NCI-H510A (cell line): Measurements from ENCODE around the gene LMTK2.
"Not testable (repeated sequence)": the region's sequence is repeated elsewhere in the genome, so short reads cannot be mapped to it uniquely, and the experiment has no call there.

Experiments
- DNase-seq: peaks from one replicate; lab custom pipeline; 2025; lab: John Stamatoyannopoulos, UW

The LMTK2 gene

DNA sequence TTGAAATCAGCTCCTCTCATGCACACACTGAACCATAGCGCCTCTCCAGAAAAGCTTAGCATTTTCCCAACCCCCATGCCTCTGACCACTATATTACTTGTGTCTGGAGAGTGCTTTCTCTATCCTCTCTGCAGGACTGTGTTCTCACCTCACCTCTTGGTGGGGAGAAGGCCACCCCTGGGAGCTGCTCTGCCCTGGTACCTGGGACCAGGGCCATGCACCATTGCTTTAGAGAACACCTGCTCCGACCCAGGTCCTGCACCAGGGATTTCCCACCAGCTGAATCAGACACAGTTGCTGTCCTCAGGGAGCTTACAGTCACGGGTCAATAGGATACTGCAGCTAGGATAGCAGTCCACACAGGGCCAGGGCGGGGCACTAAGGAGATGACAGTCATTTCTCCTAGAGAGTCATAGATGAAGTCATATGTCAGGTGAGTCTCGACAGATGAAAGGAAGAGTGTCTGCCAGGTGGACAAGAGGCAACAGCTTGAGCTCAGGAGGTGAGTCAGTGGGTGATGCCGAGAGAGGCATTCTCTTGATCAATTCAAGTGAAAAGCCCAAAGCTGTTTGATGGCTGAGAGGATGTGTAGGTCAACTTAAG is 619 bp upstream of the LMTK2 start:
- no peak for DNase-seq

DNA sequence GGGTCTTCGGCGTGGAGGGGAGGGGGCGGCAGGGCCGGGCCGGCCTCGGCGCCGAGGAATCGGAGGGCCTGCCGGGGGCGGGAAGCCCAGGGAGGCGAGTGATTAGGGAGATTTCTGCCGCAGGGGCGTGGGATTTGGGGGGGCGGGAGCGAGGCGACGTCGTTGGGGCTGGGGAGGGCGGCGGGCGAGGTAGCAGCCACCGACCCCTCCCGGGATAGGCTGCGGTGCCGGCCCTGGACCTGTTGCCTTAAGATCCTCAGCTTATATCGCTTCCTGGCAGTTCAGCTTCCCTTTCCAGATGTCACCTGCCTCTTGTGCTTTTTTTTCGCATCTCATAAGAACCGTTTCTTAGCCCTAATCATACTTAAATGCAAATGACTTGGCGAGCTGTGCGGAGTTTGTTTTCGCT is 655 bp downstream of the LMTK2 start:
- no peak for DNase-seq

DNA sequence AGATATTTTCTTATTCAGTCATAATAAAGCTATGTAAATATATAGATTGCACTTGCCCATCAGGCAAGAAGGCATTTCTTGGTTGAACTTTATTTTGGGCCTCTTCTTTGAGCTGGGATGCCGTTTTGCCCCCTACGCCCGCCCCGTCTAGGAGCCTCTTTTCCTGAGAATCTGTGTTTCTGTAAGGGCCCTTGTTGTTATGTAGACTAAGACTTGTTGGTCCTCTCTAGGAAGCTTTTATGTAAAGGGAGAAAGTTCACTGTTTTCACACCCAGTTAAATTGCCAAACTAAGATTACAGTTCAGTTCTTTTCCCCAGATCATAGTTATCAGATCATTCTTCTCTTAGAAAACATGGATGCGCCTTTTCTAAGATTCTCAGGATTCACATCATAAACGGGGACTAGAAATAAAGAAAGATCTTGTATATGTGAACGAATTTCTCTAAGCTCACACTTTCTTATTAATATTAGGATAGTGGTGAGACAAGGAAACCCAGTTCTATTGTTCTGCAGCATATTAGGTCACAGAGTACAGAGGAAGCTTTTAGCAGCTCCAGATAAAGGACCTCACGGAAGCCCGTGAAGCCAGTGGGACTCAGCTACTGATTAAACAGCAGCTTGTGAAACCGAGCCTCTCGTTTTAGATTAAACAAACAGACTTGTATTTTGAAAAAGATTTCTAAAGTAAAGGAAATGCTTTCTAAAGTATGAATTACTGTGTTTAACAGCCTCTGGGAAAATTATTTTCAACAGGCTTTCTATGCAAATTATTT is 3.8 kb downstream of the LMTK2 start:
- DNase-seq, result no peak

DNA sequence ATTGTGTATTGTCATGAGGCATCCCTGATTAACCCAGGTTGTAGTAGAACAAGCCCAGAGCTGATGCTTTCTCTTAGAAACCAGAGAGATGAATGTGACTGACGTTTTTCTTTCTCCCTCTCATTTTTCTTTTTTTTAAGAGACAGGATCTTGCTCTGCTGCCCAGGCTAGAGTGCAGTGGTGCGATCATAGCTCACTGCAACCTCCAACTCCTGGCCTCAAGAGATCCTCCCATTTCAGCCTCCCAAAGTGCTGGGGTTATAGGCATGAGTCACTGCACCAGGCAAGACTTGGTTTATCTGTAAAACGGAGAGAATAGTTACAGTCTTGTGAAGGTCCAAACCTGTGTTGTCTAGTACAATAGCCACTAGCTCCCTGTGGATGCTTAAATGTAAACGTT is 5.4 kb downstream of the LMTK2 start:
- no peak for DNase-seq

DNA sequence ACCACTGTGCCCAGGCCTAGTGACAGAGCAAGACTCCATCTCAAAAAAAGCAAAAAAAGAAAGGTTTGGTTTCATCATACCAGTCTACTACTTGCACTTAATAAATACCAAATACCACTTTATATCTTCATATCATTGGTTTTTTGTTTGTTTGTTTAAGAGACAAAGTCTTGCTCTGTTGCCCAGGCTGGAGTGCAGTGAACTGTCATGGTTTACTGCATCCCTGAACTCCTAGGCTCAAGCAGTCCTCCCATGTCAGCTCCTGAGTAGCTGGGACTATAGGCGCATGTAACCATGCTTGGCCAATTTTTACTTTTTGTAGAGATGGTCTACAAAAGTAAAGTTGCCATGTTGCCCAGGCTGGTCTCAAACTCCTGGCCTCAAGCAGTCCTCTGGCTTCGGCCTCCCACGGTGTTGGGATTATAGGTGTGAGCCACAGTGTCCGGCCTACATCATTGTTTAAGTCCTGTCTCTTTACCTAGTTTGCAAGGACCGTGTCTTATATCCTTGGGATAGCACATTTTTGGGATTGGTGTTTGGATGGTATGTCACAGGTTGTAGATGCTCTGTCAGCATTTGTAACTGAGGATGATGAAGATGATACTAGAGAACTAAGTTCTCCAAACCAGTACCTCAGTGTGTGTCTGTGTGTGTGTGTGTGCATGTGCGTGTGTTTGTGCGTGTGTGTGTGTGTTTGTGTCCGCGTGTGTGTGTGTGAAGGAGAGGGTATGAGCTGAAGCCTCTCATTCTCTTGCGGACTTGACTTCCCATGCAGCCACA is 9.3 kb downstream of the LMTK2 start:
- no peak for DNase-seq

DNA sequence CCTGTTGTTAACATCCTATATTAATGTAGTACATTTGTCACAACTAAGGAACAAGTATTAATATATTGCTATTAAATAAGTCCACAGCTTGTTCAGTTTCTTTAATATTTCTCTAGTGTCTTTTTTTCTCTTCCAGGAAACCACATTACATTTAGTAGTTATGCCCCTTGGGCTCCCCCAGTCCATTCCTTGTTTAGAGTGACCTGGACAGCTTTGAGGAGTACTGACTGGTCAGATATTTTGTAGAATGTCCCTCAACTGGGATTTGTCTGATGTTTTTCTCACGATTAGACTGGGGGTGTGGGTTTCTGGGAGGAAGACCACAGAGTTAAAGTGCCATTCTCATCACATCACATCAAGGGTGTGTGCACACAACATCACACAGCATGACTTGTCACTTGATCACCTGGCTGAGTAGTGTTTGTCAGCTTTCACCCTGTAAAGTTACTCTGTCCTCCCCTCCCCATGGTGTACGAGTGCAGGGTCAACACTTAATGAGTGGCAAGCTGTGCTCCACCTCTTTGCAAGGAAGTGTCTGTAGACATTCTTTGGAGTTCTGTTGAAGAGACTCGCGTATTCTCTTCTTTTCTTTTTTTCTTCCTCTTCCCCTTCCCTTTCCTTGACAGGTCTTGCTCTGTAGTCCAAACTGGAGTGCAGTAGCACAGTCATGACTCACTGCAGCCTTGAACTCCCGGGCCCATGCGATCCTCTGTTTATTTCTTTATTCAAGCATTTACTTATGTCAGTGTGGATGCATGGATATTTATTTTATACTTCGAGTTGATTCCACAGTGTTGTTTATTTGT is 10.2 kb downstream of the LMTK2 start:
- no peak for DNase-seq

DNA sequence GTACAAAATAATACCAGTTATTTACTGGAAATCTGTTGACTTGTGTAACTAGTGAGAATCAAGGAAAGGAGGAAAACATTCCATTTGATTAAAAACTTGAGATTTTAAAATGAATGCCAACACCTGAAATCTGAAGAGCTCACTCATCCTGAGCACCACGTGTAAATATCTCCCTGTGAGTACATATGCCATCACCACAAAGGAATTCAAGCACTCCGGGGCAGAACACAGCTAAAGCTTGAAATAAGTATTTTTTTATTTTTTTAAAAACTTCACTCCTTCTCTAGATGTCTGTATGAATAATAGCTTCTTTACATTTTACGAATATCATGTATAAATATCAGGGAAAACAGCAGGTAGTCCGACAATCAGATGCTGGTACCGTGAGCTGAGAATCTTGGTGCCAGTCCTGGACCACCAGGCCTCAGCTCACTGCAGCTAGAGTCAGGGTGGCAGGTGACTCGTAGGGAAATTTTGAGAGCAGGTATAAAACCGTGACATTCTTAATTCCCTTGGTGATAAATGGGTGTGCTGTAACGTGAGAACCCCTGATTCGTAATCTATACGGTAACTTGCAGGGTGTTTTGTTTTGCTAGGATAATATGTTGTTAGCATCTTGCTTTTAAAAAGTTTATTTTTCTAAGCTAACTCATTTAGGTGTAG is 12.7 kb downstream of the LMTK2 start:
- DNase-seq, result no peak

DNA sequence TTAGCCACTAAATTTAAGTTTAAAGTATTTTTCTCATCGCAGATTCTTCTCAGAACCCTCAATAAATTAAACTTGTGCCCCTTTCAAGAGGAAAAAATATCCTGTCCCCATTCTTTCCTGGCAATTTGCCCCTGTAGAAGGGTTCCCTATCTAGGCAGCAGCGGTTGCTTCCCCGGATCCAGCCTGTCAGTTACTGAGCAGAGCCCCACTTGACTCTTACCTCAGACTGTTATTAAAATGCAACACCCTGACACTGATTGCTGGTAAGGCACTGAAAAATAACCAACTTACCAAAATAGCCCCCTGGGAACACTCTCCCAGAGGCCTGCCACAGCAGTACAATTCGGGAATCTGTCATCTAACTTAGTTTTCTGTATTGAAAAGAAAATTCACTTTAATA is 13.9 kb downstream of the LMTK2 start:
- DNase-seq, result no peak

DNA sequence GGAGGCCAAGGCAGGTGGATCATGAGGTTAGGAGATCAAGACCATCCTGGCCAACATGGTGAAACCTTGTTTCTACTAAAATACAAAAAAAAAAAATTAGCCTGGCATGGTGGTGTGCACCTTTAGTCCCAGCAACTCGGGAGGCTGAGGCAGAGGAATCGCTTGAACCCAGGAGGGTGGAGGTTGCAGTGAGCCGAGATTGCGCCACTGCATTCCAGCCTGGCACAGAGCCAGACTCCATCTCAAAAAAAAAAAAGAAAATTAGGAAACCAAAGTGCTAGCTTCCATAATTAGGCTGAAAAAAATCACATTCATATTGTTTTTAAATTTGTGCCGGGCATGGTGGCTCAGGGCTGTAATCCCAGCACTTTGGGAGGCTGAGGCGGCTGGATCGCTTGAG is 14.7 kb downstream of the LMTK2 start:
- not testable (repeated sequence) for DNase-seq

DNA sequence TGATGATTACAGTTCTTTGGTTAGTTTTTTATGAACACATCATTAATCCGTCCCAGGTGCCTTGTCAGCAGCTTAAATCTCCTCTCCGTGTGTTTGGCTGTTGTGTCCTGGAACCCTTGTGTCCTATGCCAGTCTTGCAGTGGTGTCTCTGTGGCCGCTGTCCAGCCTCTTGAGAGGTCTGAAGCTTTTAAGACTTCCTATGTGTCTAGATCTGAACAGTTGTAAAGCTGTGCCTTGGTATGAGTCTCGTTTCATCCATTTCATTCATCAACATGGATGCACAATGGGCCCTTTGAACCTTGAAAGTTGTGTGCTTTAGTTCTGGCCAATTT is 16.7 kb downstream of the LMTK2 start:
- DNase-seq, result no peak

DNA sequence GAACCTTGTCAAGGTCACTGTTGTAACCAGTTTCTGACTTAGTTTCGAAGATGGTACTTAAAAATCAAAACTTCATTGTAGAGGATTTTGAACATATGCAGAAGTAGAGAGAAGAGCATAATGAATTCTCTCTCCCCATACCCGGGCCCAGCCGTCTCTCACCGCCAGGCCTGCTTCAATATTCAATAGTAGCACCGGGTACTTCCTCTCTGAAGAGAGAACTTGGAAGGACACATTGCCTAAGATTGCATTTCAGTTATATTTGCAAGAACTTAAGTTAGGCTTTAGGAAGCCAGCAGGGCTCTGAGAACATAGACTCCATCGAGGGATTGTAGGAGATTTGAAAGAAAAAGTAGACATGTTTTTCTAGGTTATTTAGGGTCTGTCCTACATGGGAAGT is 19.1 kb downstream of the LMTK2 start:
- no peak for DNase-seq

DNA sequence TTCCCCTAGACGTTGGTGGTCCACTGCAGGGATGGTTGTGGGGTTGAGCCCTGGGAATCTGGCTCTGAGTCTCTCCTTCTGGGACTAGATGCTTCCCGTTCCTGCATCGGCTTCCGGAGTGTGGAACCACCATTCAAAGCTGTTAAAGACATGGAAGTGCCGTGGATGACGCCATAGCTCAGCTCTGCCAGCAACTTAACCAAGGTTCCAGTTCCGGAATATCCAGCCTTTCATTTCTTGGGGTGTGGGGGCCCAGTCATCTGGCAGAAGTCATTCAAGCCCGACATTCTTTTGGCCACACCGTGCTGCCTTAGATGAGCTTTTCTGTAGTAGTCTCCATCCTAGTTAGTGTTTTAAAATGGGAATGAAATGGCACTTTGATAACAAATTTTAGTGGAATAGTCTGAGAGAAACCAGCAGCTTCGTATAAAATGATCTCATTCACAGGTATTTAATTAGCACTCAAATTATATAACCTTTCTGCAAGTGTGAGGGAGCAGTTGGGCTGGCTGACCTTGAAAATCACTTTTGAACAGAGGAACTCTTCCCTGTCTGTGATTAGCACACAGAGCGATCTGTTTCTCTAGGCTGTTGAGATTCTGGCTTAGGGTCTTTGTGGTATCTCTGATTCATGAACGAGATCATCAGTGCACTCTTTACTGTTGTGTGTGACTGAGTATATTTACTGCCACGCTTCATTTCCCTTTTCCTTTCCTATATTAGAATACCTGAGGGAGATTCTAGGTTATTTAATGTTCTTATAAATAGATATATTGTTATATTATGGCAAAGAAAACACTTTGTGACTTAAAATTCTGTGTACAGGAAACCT is 19.9 kb downstream of the LMTK2 start:
- no peak for DNase-seq

DNA sequence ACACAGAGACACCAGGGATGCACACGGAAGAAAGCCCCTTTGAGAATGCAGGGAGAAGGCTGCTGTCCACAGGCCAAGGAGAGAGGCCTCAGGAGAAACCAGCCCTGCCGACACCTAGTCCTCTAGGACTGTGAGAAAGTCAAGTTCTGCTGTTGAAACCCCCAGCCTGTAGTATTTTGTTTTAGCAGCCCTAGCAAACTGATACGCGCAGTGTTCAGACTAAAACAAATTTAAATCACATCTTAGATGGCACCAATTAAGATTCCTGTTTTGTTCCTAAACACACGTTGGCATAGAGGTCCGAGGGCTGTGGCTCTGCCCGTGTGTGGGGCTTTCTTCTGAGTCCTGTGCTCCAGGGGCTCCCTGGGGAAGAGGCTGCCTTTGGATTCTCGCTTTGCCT is 21.7 kb downstream of the LMTK2 start:
- DNase-seq, result no peak

DNA sequence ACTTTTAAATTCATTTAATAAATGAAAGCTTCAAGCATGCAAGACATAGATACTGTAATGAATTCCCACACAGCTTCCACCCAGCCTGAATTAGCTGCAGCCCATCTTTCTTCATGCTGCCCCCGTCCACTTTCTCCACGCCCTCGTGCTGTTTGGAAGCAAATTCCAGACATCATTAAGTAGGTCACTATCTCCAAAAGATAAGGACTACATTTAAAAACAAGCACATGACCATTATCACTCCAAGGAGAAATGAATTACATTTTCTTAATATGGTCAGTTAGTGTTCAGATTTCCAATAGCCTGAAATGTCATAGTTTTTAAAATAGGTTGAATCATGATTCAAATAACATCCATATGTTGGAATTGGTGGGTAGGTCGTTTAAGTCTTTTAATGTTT is 24.3 kb downstream of the LMTK2 start:
- no peak for DNase-seq

DNA sequence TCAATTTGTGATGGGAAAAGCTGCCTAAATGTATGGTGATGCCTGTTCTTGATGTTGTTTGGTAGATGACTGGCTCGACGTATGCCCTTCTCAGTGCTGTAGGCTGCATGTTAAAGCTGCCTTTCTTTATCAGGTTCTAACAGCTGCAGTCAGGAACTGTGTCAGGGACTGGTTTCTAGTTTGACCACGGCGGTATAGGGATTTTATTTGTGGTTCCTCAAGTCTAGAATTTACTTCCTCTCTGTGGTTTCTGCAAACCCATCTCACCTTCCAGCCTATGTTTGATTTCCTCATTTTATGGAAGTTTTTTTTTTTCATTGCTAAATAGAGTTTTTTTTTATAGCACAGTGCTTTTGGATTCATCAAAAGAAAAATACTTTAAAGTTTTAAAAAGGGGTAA is 26.5 kb downstream of the LMTK2 start:
- no peak for DNase-seq

DNA sequence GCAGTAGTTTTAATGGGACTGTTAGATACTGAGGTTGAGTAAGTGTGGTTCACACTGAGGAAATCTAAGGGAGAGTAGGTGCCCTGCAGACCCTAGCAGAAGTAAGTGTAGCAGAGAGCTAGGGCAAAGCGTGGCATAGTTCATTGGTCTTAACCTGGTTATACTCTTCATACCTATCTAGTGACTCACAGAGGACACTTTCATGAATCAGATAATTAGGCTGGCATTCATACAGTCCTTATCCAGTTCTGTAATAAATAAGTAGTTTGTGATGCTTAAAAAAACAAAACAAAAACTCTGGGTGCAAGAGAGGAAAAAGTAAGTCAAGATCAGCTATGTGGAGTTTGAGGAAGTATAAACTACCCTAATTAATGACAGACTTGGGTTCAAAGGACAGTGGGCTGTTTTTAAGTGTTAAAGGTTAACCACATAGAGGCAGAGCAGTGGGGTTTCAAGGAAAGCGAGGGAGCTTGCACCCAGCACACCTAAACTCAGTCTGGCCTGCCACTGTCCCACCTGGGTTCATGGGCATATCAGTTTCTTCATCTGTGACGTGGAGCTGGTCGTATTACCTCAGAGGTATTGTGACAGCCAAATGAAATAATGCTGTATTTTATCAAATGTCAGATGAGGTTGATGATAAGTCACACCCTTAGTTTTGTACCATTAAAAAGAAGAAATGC is 27.1 kb downstream of the LMTK2 start:
- DNase-seq, result no peak

DNA sequence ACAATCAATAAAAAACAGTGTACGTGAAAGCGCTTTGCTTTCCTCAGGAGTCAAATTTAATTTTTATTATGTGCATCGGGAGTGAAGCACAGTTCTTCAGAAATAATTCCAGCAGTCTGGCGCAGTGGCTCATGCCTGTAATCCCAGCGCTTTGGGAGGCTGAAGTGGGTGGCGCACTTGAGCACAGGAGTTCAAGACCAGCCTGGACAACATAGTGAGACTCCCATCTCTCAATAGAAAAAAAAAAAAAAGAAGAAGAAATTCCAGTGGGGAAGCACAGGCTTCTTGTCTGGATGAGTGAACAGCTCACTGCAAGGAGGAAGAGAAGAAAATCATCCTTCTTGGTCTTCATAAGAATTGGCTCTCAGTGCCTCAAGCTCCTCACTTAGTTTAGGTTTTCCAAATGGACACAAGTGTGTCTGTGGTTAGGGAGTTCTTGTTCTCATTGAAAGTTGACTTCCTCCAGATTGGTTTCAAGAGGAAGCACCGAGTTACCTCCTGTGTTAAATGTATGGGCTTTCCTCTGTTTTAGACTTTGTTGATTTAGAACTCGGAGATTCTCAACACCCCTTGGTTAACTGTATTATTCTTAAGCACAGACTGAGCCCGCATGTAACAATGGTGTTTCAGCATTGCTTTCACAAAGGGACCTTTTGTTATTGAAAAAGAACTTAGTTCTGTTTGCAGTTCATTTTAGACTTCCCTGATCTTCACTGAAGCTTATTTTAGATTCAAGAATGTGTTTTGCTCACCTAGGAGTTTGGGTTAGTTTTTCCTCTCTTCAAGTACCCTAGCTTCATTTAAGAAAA is 28.0 kb downstream of the LMTK2 start:
- DNase-seq, result no peak

DNA sequence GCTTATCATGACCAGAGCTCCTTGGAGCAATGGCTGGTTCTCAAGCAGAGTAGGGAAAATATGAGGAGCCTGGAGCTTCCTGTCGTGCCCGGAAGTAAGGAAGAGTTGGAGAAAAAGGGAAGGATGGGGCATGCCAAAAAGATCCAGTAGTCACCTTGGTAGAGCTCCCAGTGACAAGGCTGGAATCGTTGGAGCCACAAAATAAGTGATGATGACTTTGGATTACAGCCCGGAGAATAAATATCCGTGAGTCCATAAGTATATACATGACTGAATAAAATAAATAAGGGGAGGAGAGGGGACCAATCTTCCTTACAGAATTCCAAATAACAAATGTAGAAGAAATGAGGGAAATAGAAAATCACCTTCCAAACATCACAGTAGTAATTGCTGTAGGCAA is 29.3 kb downstream of the LMTK2 start:
- no peak for DNase-seq

DNA sequence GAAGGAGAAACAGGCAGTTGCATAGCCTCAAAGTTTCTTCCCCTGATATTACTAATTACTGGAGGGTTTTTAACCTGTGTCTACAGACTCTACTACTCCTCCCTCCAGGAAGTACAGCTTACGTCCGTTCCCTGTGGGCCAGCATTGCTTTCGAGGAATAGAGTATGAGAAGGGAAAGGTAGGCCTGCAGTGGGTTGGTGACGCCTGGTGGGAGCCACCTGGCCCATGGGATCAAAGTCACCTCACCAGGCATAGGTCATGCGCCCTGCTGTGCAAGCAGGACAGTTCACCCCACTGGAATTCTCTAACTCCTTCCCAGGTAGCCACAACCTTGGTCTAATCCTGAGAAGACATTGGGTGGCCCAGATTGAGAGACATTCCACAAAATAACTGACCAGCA is 29.8 kb downstream of the LMTK2 start:
- no peak for DNase-seq
